Astrocyte of the spinal cord (primary cell): Measurements from ENCODE around the gene NMRK1.

ENCODE experiments used
- DNase-seq: peaks from one replicate; pipeline ENCODE4 v3.0.0; 2011; ENCODE audit warnings: low read depth, low spot score
- H3K4me3 ChIP-seq: 2 replicates; pipeline ENCODE4 v1.5.1; 2011; ENCODE audit warnings: low read depth, mild to moderate bottlenecking, low read length, moderate library complexity
- CTCF ChIP-seq: IDR thresholded peaks from 2 replicates; pipeline ENCODE4 v1.5.1; 2012; ENCODE audit warnings: low read depth, mild to moderate bottlenecking, low read length, inconsistent platforms
- in situ Hi-C: cut with HindIII; loops from 2 replicates; pipeline ENCODE4 v1.10.0; 2017; ENCODE audit warnings: low sequenced_read_pairs

The NMRK1 gene

GRCh38 chr9:75130172-75130571, 42.2 kb upstream of the NMRK1 start:
- in situ Hi-C loops, result no loop called here
- no peak for DNase-seq
- TF ChIP-seq CTCF, result no peak
- no peak overlapping the region for H3K4me3 ChIP-seq

- in situ Hi-C loops, result no loop called here
- no peak overlapping the region for H3K4me3 ChIP-seq
- no peak for DNase-seq
- no peak for TF ChIP-seq CTCF
Observed at GRCh38 chr9:75128535-75128934, 40.6 kb upstream of the NMRK1 start.

GRCh38 chr9:75123696-75124095, 35.7 kb upstream of the NMRK1 start:
- TF ChIP-seq CTCF, result no peak
- in situ Hi-C loops, result no loop called here
- DNase-seq, result no peak
- H3K4me3 ChIP-seq, result no peak overlapping the region

- no peak overlapping the region for H3K4me3 ChIP-seq
- in situ Hi-C loops, result no loop called here
- DNase-seq, result no peak
- TF ChIP-seq CTCF, result no peak
Observed at GRCh38 chr9:75121914-75122558, 34.1 kb upstream of the NMRK1 start.

- no peak overlapping the region for H3K4me3 ChIP-seq
- in situ Hi-C loops, result no loop called here
- DNase-seq, result no peak
- TF ChIP-seq CTCF, result no peak
Observed at GRCh38 chr9:75120686-75121085, 32.7 kb upstream of the NMRK1 start.

GRCh38 chr9:75117564-75117963, 29.6 kb upstream of the NMRK1 start:
- H3K4me3 ChIP-seq, result no peak overlapping the region
- TF ChIP-seq CTCF, result no peak
- in situ Hi-C loops, result no loop called here
- DNase-seq, result no peak
